Measurements from ENCODE around the gene ARHGEF10L. TPM values are rescaled to one million over a fixed set of nuclear protein-coding genes. Genes with fewer than 3 reads are reported as not detected.

The ARHGEF10L gene
- total and polyA plus RNA-seq, 8 donors, result 16.8 to 39.6 (median 21.1) TPM

DNA sequence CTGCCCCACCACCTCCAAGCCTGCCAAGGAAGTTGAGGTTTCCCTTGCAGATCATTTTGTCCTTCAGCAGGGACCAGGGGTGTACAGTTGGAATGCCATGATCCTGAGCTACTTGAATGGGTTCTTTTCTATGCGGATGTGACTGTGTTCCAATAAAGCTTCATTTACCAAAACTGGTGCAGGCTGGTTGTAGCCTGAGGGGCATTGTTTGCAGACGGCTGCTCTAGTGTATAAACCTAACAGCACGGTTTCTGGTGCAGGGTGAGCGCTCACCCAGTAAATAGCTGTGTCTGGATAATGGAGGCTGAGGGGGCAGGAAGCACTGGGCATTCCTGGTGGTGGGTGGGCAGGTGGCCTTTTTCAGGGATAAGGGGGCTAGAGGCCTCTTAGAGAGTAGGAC lies 142.9 kb downstream of the ARHGEF10L start:
- ATAC-seq (no peak), DNase-seq (no peak)
- Histone ChIP-seq H3K9me3 (no peaks in the 10 kb centered on the region), H3K27ac (no peak overlapping the region), H3K4me3 (no peak overlapping the region), H3K36me3 (peaks cover 0 to 28% of the 10 kb centered on the region in 2 donors), H3K4me1 (no peaks in the 10 kb centered on the region), H3K27me3 (no peaks in the 10 kb centered on the region)
- intact Hi-C loops (cut with DNase I), result no loop called here
- TF ChIP-seq, protein P1, sequence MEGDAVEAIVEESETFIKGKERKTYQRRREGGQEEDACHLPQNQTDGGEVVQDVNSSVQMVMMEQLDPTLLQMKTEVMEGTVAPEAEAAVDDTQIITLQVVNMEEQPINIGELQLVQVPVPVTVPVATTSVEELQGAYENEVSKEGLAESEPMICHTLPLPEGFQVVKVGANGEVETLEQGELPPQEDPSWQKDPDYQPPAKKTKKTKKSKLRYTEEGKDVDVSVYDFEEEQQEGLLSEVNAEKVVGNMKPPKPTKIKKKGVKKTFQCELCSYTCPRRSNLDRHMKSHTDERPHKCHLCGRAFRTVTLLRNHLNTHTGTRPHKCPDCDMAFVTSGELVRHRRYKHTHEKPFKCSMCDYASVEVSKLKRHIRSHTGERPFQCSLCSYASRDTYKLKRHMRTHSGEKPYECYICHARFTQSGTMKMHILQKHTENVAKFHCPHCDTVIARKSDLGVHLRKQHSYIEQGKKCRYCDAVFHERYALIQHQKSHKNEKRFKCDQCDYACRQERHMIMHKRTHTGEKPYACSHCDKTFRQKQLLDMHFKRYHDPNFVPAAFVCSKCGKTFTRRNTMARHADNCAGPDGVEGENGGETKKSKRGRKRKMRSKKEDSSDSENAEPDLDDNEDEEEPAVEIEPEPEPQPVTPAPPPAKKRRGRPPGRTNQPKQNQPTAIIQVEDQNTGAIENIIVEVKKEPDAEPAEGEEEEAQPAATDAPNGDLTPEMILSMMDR (IDR thresholded peaks at IDR 0.05), result no peak

GRCh38 chr1:17683598-17683997 lies 144.1 kb downstream of the ARHGEF10L start:
- Histone ChIP-seq H3K27me3 (no peaks in the 10 kb centered on the region), H3K4me3 (no peak overlapping the region), H3K4me1 (no peaks in the 10 kb centered on the region), H3K9me3 (no peaks in the 10 kb centered on the region), H3K27ac (no peak overlapping the region), H3K36me3 (peaks cover 0 to 35% of the 10 kb centered on the region in 2 donors)
- DNase-seq (no peak), ATAC-seq (no peak)
- intact Hi-C loops (cut with DNase I), result no loop called here
- TF ChIP-seq, protein P1 (IDR thresholded peaks at IDR 0.05), result no peak

DNA sequence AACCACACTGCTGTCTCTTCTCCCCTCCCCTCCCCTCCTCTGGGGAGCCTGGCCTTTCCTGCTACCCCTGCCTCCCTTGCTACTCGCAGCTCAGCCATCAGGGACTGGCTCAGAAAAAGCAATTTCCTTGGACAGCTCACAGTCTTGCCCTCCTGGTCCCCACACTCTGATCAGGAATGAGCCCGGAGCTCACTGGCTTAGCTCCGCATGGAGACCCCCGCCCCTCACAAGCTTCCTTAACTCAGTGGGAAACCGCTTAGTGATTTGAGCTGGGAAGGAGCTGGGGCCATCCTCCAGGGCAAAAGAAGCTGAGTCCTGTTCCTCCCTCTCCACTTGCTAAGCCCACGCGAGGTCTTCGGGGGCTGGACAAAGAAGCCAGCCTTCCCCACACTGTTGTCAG lies 145.3 kb downstream of the ARHGEF10L start:
- Histone ChIP-seq H3K4me3 (no peak overlapping the region), H3K27me3 (no peaks in the 10 kb centered on the region), H3K27ac (no peak overlapping the region), H3K36me3 (peaks cover 0 to 39% of the 10 kb centered on the region in 2 donors), H3K4me1 (no peaks in the 10 kb centered on the region), H3K9me3 (no peaks in the 10 kb centered on the region)
- ATAC-seq (no peak), DNase-seq (no peak)
- TF ChIP-seq, protein P1 (IDR thresholded peaks at IDR 0.05), result no peak
- intact Hi-C loops (cut with DNase I), result no loop called here

DNA sequence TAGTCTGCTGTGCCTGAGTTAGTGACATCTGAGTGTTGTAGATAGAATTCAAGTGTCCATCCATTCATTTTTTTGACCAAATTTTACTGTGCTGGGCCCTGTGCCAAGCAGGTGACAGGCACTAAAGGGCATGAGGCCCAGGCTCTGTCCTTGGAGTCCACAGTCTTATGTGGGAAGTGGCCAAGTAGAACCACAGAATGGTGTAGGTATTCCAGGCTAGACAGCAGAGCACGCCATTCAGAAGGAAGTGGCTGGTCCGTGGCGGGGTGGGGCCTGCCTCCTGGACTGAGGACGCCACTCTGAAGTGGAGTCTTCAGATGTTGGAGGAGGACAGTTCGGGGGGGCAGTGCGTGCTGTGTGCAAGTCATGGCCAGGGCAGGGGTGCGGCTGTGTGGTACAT lies 146.8 kb downstream of the ARHGEF10L start:
- Histone ChIP-seq H3K4me1 (no peaks in the 10 kb centered on the region), H3K4me3 (no peak overlapping the region), H3K27me3 (no peaks in the 10 kb centered on the region), H3K27ac (no peak overlapping the region), H3K9me3 (no peaks in the 10 kb centered on the region), H3K36me3 (peaks cover 0 to 41% of the 10 kb centered on the region in 2 donors)
- intact Hi-C loops (cut with DNase I), result no loop called here
- TF ChIP-seq, protein P1 (IDR thresholded peaks at IDR 0.05), result no peak
- DNase-seq (no peak), ATAC-seq (no peak)

DNA sequence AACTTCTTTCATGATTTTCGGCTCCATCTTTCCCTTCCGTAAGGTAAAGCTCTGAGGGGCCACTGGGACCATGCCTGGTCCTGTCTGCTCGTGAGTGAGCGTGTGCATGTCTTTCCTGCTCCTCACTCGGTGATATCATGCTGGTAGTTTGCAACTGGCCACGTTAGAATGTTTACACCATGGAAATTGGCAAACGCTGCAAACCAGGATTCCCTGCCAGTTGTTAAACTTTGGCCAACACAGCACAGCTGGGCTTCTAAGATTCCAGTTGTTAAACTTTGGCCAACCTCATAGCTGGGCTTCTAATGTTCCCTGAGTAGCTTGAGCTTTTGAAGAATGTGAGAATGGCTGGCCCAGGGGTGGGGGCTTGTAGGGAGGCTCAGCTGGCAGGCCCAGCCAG lies 147.6 kb downstream of the ARHGEF10L start:
- H3K27ac ChIP-seq, result no peak overlapping the region
- no peaks in the 10 kb centered on the region for H3K9me3 ChIP-seq
- ATAC-seq (no peak), DNase-seq (no peak)
- H3K36me3 ChIP-seq, result peaks cover 0 to 41% of the 10 kb centered on the region in 2 donors
- H3K27me3 ChIP-seq, result no peaks in the 10 kb centered on the region
- intact Hi-C loops (cut with DNase I), result no loop called here
- TF ChIP-seq, protein P1 (IDR thresholded peaks at IDR 0.05), result no peak
- no peaks in the 10 kb centered on the region for H3K4me1 ChIP-seq
- no peak overlapping the region for H3K4me3 ChIP-seq
